A549 (cell line): Measurements from ENCODE around the gene AQP5.

Experiments used
- EHMT2 ChIP-seq: fragments of 200-600 bp; sonication (generic); IDR thresholded peaks from 2 replicates; pipeline ENCODE4 v1.6.1; 2016; ENCODE audit warnings: antibody characterized with exemption, low read depth, mild to moderate bottlenecking, moderate library complexity
- KDM1A ChIP-seq: fragments of 200-600 bp; sonication (generic); IDR thresholded peaks from 2 replicates; pipeline ENCODE4 v1.6.1; 2016; ENCODE audit warnings: low read depth, mild to moderate bottlenecking
- POLR2A ChIP-seq: IDR thresholded peaks from 2 replicates; pipeline ENCODE4 v1.6.1; 2012; ENCODE audit warnings: mild to moderate bottlenecking, low read length
- RARB ChIP-seq: fragments of 250-450 bp; sonication (Bioruptor Pico); IDR thresholded peaks from 2 replicates; pipeline ENCODE4 v1.8.0; 2021; ENCODE audit warnings: mild to moderate bottlenecking, moderate library complexity

- TF ChIP-seq RARB (CRISPR knock-in tag) (no peak), KDM1A (no peak), EHMT2 (no peak), POLR2A (no peak)
Observed at GRCh38 chr12:49953961-49954846, 7.5 kb upstream of the AQP5 start.
